Parathyroid adenoma (tissue), 2 donors: ENCODE measurements around the gene ZNF234.
A peak's percentile ranks its signal among the peaks of the same experiment; 100 is the strongest.
"Not testable (repeated sequence)": the region's sequence is repeated elsewhere in the genome, so short reads cannot be mapped to it uniquely, and the experiment has no call there.

ENCODE experiments used
- H2AFZ ChIP-seq: fragments of 300-600 bp; sonication (generic); one replicate; pipeline ENCODE4 v1.7.0; 2017; ENCODE audit warnings: antibody characterized with exemption, mild to moderate bottlenecking
- H3K27ac ChIP-seq: fragments of 300-600 bp; sonication (generic); one replicate; pipeline ENCODE4 v1.7.0; 2017
- H3K27me3 ChIP-seq: fragments of 300-600 bp; sonication (generic); one replicate; pipeline ENCODE4 v1.7.0; 2017; ENCODE audit warnings: low read length; ENCODE audit not compliant: control insufficient read depth, insufficient read depth
- H3K36me3 ChIP-seq: fragments of 300-600 bp; sonication (generic); one replicate; pipeline ENCODE4 v1.7.0; 2017; ENCODE audit warnings: low read length; ENCODE audit not compliant: control insufficient read depth, insufficient read depth
- H3K4me1 ChIP-seq: fragments of 300-600 bp; sonication (generic); one replicate; pipeline ENCODE4 v1.7.0; 2017; ENCODE audit warnings: control low read depth
- H3K4me2 ChIP-seq: fragments of 300-600 bp; sonication (generic); one replicate; pipeline ENCODE4 v1.7.0; 2017; ENCODE audit warnings: low read length
- H3K4me3 ChIP-seq: fragments of 300-600 bp; sonication (generic); one replicate; pipeline ENCODE4 v1.7.0; 2017; ENCODE audit warnings: low read depth, low read length
- H3K79me2 ChIP-seq: fragments of 300-600 bp; sonication (generic); one replicate; pipeline ENCODE4 v1.7.0; 2017; ENCODE audit warnings: control low read depth
- H3K9ac ChIP-seq: fragments of 300-600 bp; sonication (generic); one replicate; pipeline ENCODE4 v1.7.0; 2017; ENCODE audit warnings: mild to moderate bottlenecking
- H3K9me3 ChIP-seq: fragments of 300-600 bp; sonication (generic); one replicate; pipeline ENCODE4 v1.7.0; 2017; ENCODE audit warnings: low read length; ENCODE audit not compliant: control insufficient read depth
- CTCF ChIP-seq: fragments of 300-600 bp; sonication (generic); IDR thresholded peaks from one replicate; pipeline ENCODE4 v1.7.0; 2017; ENCODE audit warnings: antibody characterized with exemption, mild to moderate bottlenecking
- donor health status: primary hyperparathyroidism.

Gene ZNF234

GRCh38 chr19:44151491-44151890 is 10.1 kb downstream of the ZNF234 start:
- H3K79me2 ChIP-seq = no peaks in the 10 kb centered on the region
- peaks cover 7% of the 10 kb centered on the region for H3K36me3 ChIP-seq
- H2AFZ ChIP-seq = no peak overlapping the region
- no peak overlapping the region for H3K4me3 ChIP-seq
- no peak overlapping the region for H3K4me2 ChIP-seq
- no peaks in the 10 kb centered on the region for H3K4me1 ChIP-seq
- no peaks in the 10 kb centered on the region for H3K27me3 ChIP-seq
- H3K27ac ChIP-seq = no peak overlapping the region
- no peaks in the 10 kb centered on the region for H3K9me3 ChIP-seq
- H3K9ac ChIP-seq = no peak overlapping the region
- TF ChIP-seq CTCF = no peak

- no peak overlapping the region for H3K4me2 ChIP-seq
- no peaks in the 10 kb centered on the region for H3K4me1 ChIP-seq
- H3K79me2 ChIP-seq = no peaks in the 10 kb centered on the region
- TF ChIP-seq CTCF = no peak
- no peak overlapping the region for H2AFZ ChIP-seq
- no peak overlapping the region for H3K27ac ChIP-seq
- H3K4me3 ChIP-seq = no peak overlapping the region
- peaks cover 12% of the 10 kb centered on the region for H3K36me3 ChIP-seq
- no peak overlapping the region for H3K9ac ChIP-seq
- peaks cover 4% of the 10 kb centered on the region for H3K9me3 ChIP-seq
- H3K27me3 ChIP-seq = no peaks in the 10 kb centered on the region
These were observed 15.1 kb downstream of the ZNF234 start for GRCh38 chr19:44156475-44156874.

GRCh38 chr19:44163789-44164188 is 22.4 kb downstream of the ZNF234 start:
- H3K4me2 ChIP-seq = no peak overlapping the region
- no peak overlapping the region for H3K4me3 ChIP-seq
- H3K9me3 ChIP-seq = no peaks in the 10 kb centered on the region
- no peak overlapping the region for H3K27ac ChIP-seq
- H3K9ac ChIP-seq = no peak overlapping the region
- no peaks in the 10 kb centered on the region for H3K27me3 ChIP-seq
- H3K4me1 ChIP-seq = peaks cover 4% of the 10 kb centered on the region
- TF ChIP-seq CTCF = no peak
- no peak overlapping the region for H2AFZ ChIP-seq
- H3K36me3 ChIP-seq = no peaks in the 10 kb centered on the region
- H3K79me2 ChIP-seq = peaks cover 6% of the 10 kb centered on the region

- no peak overlapping the region for H3K9ac ChIP-seq
- H3K27me3 ChIP-seq = no peaks in the 10 kb centered on the region
- TF ChIP-seq CTCF = no peak
These were observed 22.9 kb downstream of the ZNF234 start for GRCh38 chr19:44164327-44164672.

GRCh38 chr19:44164673-44165512 is 23.5 kb downstream of the ZNF234 start, which contains the start of gene ZNF226:
Gene ZNF226, plus strand, starts transcription at chr19:44165100. Its CDS starts 4,981 bp downstream, at chr19:44170081.
- H3K27ac ChIP-seq = peak within 1 kb of the TSS; percentile 86
- H3K36me3 ChIP-seq = no peaks in the 10 kb centered on the region
- no peak for TF ChIP-seq CTCF
- H3K4me2 ChIP-seq = peak within 1 kb of the TSS; percentile 95
- H3K4me1 ChIP-seq = peaks cover 4% of the 10 kb centered on the region
- no peaks in the 10 kb centered on the region for H3K9me3 ChIP-seq
- H3K4me3 ChIP-seq = peak within 1 kb of the TSS; percentile 70
- peaks cover 10% of the 10 kb centered on the region for H3K79me2 ChIP-seq
- no peaks in the 10 kb centered on the region for H3K27me3 ChIP-seq
- H3K9ac ChIP-seq = peak within 1 kb of the TSS; percentile 53
- peak within 1 kb of the TSS; percentile 91 for H2AFZ ChIP-seq

More at GRCh38 chr19:44164327-44164672, 22.9 kb downstream of the ZNF234 start:
- Histone ChIP-seq H3K4me3 (peak overlapping the region; percentile 70), H3K4me1 (peaks cover 4% of the 10 kb centered on the region), H2AFZ (peak overlapping the region; percentile 91), H3K27ac (peak overlapping the region; percentile 86), H3K79me2 (peaks cover 6% of the 10 kb centered on the region), H3K36me3 (no peaks in the 10 kb centered on the region), H3K9me3 (no peaks in the 10 kb centered on the region), H3K4me2 (peak overlapping the region; percentile 95)

GRCh38 chr19:44170660-44171059 is 29.3 kb downstream of the ZNF234 start:
- not testable (repeated sequence) for H3K9me3 ChIP-seq, H3K4me3 ChIP-seq, H2AFZ ChIP-seq, H3K4me1 ChIP-seq, H3K4me2 ChIP-seq, H3K9ac ChIP-seq, H3K27ac ChIP-seq, H3K27me3 ChIP-seq
- Histone ChIP-seq H3K36me3 (peaks cover 16% of the 10 kb centered on the region), H3K79me2 (peaks cover 14% of the 10 kb centered on the region)
